HCT116 (cell line): ENCODE results near the gene IQCK. TPM values are rescaled to one million over a fixed set of nuclear protein-coding genes. Genes with fewer than 3 reads are reported as not detected.

Source experiments
- ATAC-seq: fragments of 200-7000 bp; cut with Tn5 transposase; 2 replicates; pipeline ENCODE4 v1.9.1; 2020; ENCODE audit warnings: mild to moderate bottlenecking, moderate library complexity
- BruUV-seq: library from RNA; stranded (reverse); fragments of 400-500 nt; replicated peaks from 2 replicates; lab custom pipeline; 2021; lab: Mats Ljungman, UMichigan
- CTCF ChIA-PET: fragments of 300-600 bp; sonication (Branson Sonifier 250); formaldehyde crosslinking; loops from one replicate; lab custom pipeline; 2021; ENCODE audit warnings: antibody characterized with exemption; lab: Charles Lee
- POLR2A ChIA-PET: fragments of 300-600, 350-600 bp; sonication (Branson Sonifier 250); formaldehyde crosslinking; loops from one replicate; lab custom pipeline; 2021; ENCODE audit warnings: antibody characterized with exemption; lab: Charles Lee
- RAD21 ChIA-PET, 2 experiments: fragments of 300-600 bp; sonication (Branson Sonifier 250); formaldehyde crosslinking; loops; one replicate each; lab custom pipeline; 2023; ENCODE audit warnings: low total read pairs in 2 of 2; ENCODE audit not compliant: uncharacterized antibody in 2 of 2, unreplicated experiment in 2 of 2, low non-redundant PET in 1 of 2; lab: Charles Lee
- DNase-seq: peaks from one replicate; pipeline ENCODE4 v3.0.0-alpha.2; 2010; ENCODE audit warnings: low read depth, low spot score
- H2AFZ ChIP-seq: fragments of 200-600 bp; shearing (Covaris generic), sonication (generic); 2 replicates; pipeline ENCODE4 v1.6.1; 2017; ENCODE audit warnings: low read depth, mixed run types, mixed read lengths, antibody characterized with exemption, low read length; ENCODE audit not compliant: poor library complexity, severe bottlenecking
- H3K27ac ChIP-seq: 2 replicates; pipeline ENCODE4 v1.5.1; 2012; ENCODE audit warnings: low read depth, low read length
- H3K27me3 ChIP-seq: fragments of 200-600 bp; sonication (generic); 2 replicates; pipeline ENCODE4 v1.6.1; 2016; ENCODE audit warnings: mixed run types, low read length, mixed read lengths; ENCODE audit not compliant: insufficient read depth
- H3K36me3 ChIP-seq, 2 experiments: fragments of 200-500 bp in 1 of 2; fragments of 200-600 bp in 1 of 2; sonication (Bioruptor generic) in 1 of 2; sonication (generic) in 1 of 2; 2 replicates each; pipeline versions ENCODE4 v1.5.1 to v1.6.1; 2014 to 2016; ENCODE audit warnings: low read length in 2 of 2, inconsistent platforms in 1 of 2, mixed read lengths in 1 of 2, mixed run types in 1 of 2; ENCODE audit not compliant: insufficient read depth in 2 of 2, control insufficient read depth in 1 of 2
- H3K4me1 ChIP-seq, 2 experiments: fragments of 200-600 bp in 1 of 2; sonication (generic) in 1 of 2; 2 replicates each; pipeline versions ENCODE4 v1.5.1 to v1.6.1; 2012 to 2017; ENCODE audit warnings: low read length in 2 of 2, inconsistent platforms in 1 of 2, mild to moderate bottlenecking in 1 of 2, mixed read lengths in 1 of 2, mixed run types in 1 of 2, moderate library complexity in 1 of 2; ENCODE audit not compliant: insufficient read depth in 2 of 2, control insufficient read depth in 1 of 2
- H3K4me2 ChIP-seq: fragments of 200-600 bp; sonication (generic); 2 replicates; pipeline ENCODE4 v1.6.1; 2017; ENCODE audit warnings: mixed run types, low read length, mixed read lengths
- H3K4me3 ChIP-seq, 2 experiments: fragments of 200-600 bp in 1 of 2; sonication (generic) in 1 of 2; replicated peaks in 1 of 2; 2 replicates each; pipeline ENCODE4 v1.5.1; 2011 to 2016; ENCODE audit warnings: low read length in 2 of 2, control low read depth in 1 of 2, low read depth in 1 of 2, mild to moderate bottlenecking in 1 of 2, mixed read lengths in 1 of 2, mixed run types in 1 of 2
- H3K79me2 ChIP-seq: fragments of 200-600 bp; sonication (generic); 2 replicates; pipeline ENCODE4 v1.6.1; 2017; ENCODE audit warnings: mild to moderate bottlenecking, mixed run types, low read length, moderate library complexity, mixed read lengths; ENCODE audit not compliant: insufficient read depth
- H3K9ac ChIP-seq: fragments of 200-600 bp; sonication (generic); 2 replicates; pipeline ENCODE4 v1.6.1; 2016; ENCODE audit warnings: low read length, mixed read lengths
- H3K9me2 ChIP-seq: fragments of 200-600 bp; sonication (generic), shearing (Covaris generic); 2 replicates; pipeline ENCODE4 v1.6.1; 2017; ENCODE audit warnings: mixed run types, mild to moderate bottlenecking, moderate library complexity; ENCODE audit not compliant: insufficient read depth
- H3K9me3 ChIP-seq, 2 experiments: fragments of 200-500 bp in 1 of 2; fragments of 200-600 bp in 1 of 2; sonication (Bioruptor generic) in 1 of 2; sonication (generic) in 1 of 2; 2 replicates each; pipeline ENCODE4 v1.6.1; 2014 to 2017; ENCODE audit warnings: low read length in 2 of 2, mixed read lengths in 2 of 2, inconsistent platforms in 1 of 2, low read depth in 1 of 2, mild to moderate bottlenecking in 1 of 2, mixed run types in 1 of 2, moderate library complexity in 1 of 2; ENCODE audit not compliant: control insufficient read depth in 1 of 2, insufficient read depth in 1 of 2
- H4K20me1 ChIP-seq: fragments of 200-600 bp; sonication (generic), shearing (Covaris generic); 2 replicates; pipeline ENCODE4 v1.6.1; 2017; ENCODE audit warnings: mixed run types, mild to moderate bottlenecking, moderate library complexity; ENCODE audit not compliant: insufficient read depth
- ATF3 ChIP-seq: IDR thresholded peaks from 2 replicates; pipeline ENCODE4 v1.6.1; 2012
- CEBPB ChIP-seq: IDR thresholded peaks from 2 replicates; pipeline ENCODE4 v1.6.1; 2012; ENCODE audit warnings: low read depth
- EGR1 ChIP-seq: IDR thresholded peaks from 2 replicates; pipeline ENCODE4 v1.6.1; 2012; ENCODE audit warnings: low read depth
- ELF1 ChIP-seq: IDR thresholded peaks from 2 replicates; pipeline ENCODE4 v1.6.1; 2012; ENCODE audit warnings: low read depth, borderline replicate concordance
- EZH2 ChIP-seq: fragments of 200-600 bp; sonication (generic); IDR thresholded peaks from 2 replicates; pipeline ENCODE4 v1.6.1; 2017; ENCODE audit warnings: antibody characterized with exemption, mixed run types
- EZH2phosphoT487 ChIP-seq: fragments of 200-600 bp; IDR thresholded peaks from 2 replicates; pipeline ENCODE4 v1.6.1; 2018; ENCODE audit warnings: antibody characterized with exemption, borderline replicate concordance
- JUND ChIP-seq: IDR thresholded peaks from 2 replicates; pipeline ENCODE4 v1.6.1; 2012
- MAX ChIP-seq: IDR thresholded peaks from 2 replicates; pipeline ENCODE4 v1.6.1; 2012
- POLR2AphosphoS5 ChIP-seq: IDR thresholded peaks from 2 replicates; pipeline ENCODE4 v1.6.1; 2011; ENCODE audit warnings: mild to moderate bottlenecking, low read depth, low read length, moderate library complexity
- SP1 ChIP-seq: IDR thresholded peaks from 2 replicates; pipeline ENCODE4 v1.6.1; 2012; ENCODE audit warnings: low read depth
- SRF ChIP-seq: IDR thresholded peaks from 2 replicates; pipeline ENCODE4 v1.6.1; 2012; ENCODE audit warnings: low read depth
- TCF7L2 ChIP-seq: IDR thresholded peaks from 2 replicates; pipeline ENCODE4 v1.7.0; 2011; ENCODE audit warnings: borderline replicate concordance, inconsistent platforms; ENCODE audit not compliant: insufficient read depth, insufficient read length; ENCODE audit errors: extremely low read depth
- YY1 ChIP-seq: IDR thresholded peaks from 2 replicates; pipeline ENCODE4 v1.6.1; 2011; ENCODE audit warnings: low read length, low read depth, moderate library complexity, mild to moderate bottlenecking; ENCODE audit not compliant: insufficient replicate concordance; ENCODE audit errors: extremely low read depth
- ZBTB33 ChIP-seq: IDR thresholded peaks from 2 replicates; pipeline ENCODE4 v1.6.1; 2011; ENCODE audit warnings: mild to moderate bottlenecking, low read length, moderate library complexity; ENCODE audit not compliant: insufficient replicate concordance; ENCODE audit errors: extremely low read depth
- ZFX ChIP-seq: fragments of 450-650 bp; IDR thresholded peaks from 2 replicates; pipeline ENCODE4 v1.6.1; 2017
- ZNF274 ChIP-seq: fragments of 200-500 bp; sonication (Bioruptor generic); IDR thresholded peaks from 2 replicates; pipeline ENCODE4 v1.6.1; 2014; ENCODE audit warnings: mild to moderate bottlenecking, low read depth, low read length, inconsistent platforms
- intact Hi-C: fragments of 100-400 bp; cut with micrococcal nuclease; formaldehyde crosslinking; loops from 2 replicates; pipeline ENCODE4 v1.10.0; 2022
- total RNA-seq: library from RNA; stranded (reverse); gene quantifications from one replicate; pipeline ENCODE4 v1.2.1, GENCODE V29; 2021; ENCODE audit not compliant: unreplicated experiment

Gene IQCK
- total RNA-seq, 1 experiment from 2014 or later = 11.8 TPM

GRCh38 chr16:19817122-19817521, 99.1 kb downstream of the IQCK start:
- Histone ChIP-seq H3K9ac (no peak overlapping the region), H3K4me1 (peaks cover 0 to 2% of the 10 kb centered on the region in 2 experiments; a peak in 2 of 4 replicates), H3K27me3 (no peaks in the 10 kb centered on the region), H2AFZ (no peak overlapping the region), H3K9me2 (no peaks in the 10 kb centered on the region), H4K20me1 (no peaks in the 10 kb centered on the region), H3K9me3 (no peaks in the 10 kb centered on the region), H3K36me3 (no peaks in the 10 kb centered on the region), H3K79me2 (no peaks in the 10 kb centered on the region), H3K27ac (no peak overlapping the region), H3K4me3 (no peak overlapping the region), H3K4me2 (no peak overlapping the region)
- intact Hi-C loops = no loop called here
- no TSS peak for BruUV-seq
- ChIA-PET CTCF (no interaction called here), RAD21 (no interaction called here), POLR2A (no interaction called here)
- DNase-seq (no peak), ATAC-seq (no peak)
- no peak for TF ChIP-seq ATF3
- TF ChIP-seq JUND = no peak
- no peak for TF ChIP-seq ZNF274
- TF ChIP-seq ZBTB33 = no peak
- no peak for TF ChIP-seq POLR2AphosphoS5
- TF ChIP-seq EZH2phosphoT487 = no peak
- no peak for TF ChIP-seq MAX
- TF ChIP-seq SP1 = no peak
- TF ChIP-seq SRF = no peak
- no peak for TF ChIP-seq ELF1
- no peak for TF ChIP-seq ZFX
- TF ChIP-seq EGR1 = no peak
- no peak for TF ChIP-seq CEBPB
- TF ChIP-seq YY1 = no peak
- TF ChIP-seq EZH2 = no peak
- TF ChIP-seq TCF7L2 = no peak
